Bone marrow (tissue), 2 donors: ENCODE measurements around the gene PHACTR4.
"Not testable (repeated sequence)": the region's sequence is repeated elsewhere in the genome, so short reads cannot be mapped to it uniquely, and the experiment has no call there.

Experiments used
- DNase-seq, 2 donors: peaks; one replicate each; lab custom pipeline; 2025; lab: John Stamatoyannopoulos, UW

PHACTR4 gene

GRCh38 chr1:28437264-28437923, 67.9 kb downstream of the PHACTR4 start:
- no peak for DNase-seq

GRCh38 chr1:28437924-28438699, 68.6 kb downstream of the PHACTR4 start:
- DNase-seq = peak in 1 of 2 donors; percentile 80

- DNase-seq = no peak
Observed at GRCh38 chr1:28439320-28439719, 69.8 kb downstream of the PHACTR4 start.

GRCh38 chr1:28441674-28442073, 72.1 kb downstream of the PHACTR4 start:
- DNase-seq = no peak

GRCh38 chr1:28443550-28443949, 74.0 kb downstream of the PHACTR4 start:
- no peak for DNase-seq

GRCh38 chr1:28447679-28448078, 78.1 kb downstream of the PHACTR4 start:
- no peak for DNase-seq

- DNase-seq = not testable (repeated sequence)
Observed at GRCh38 chr1:28448094-28448611, 78.6 kb downstream of the PHACTR4 start.

- peak in 1 of 2 donors; percentile 68 for DNase-seq
Observed at GRCh38 chr1:28449904-28450303, 80.4 kb downstream of the PHACTR4 start.

- DNase-seq = no peak
Observed at GRCh38 chr1:28450561-28450960, 81.0 kb downstream of the PHACTR4 start.

- no peak for DNase-seq
Observed at GRCh38 chr1:28451011-28451410, 81.5 kb downstream of the PHACTR4 start.

GRCh38 chr1:28456078-28456477, 86.5 kb downstream of the PHACTR4 start:
- DNase-seq = peak in 1 of 2 donors; percentile 93

- no peak for DNase-seq
Observed at GRCh38 chr1:28457678-28458077, 88.1 kb downstream of the PHACTR4 start.

- DNase-seq = no peak
Observed at GRCh38 chr1:28458237-28459228, 89.0 kb downstream of the PHACTR4 start.

- no peak for DNase-seq
Observed at GRCh38 chr1:28466226-28466778, 96.8 kb downstream of the PHACTR4 start.

GRCh38 chr1:28470146-28470545, 100.6 kb downstream of the PHACTR4 start:
- no peak for DNase-seq

GRCh38 chr1:28479497-28479896, 110.0 kb downstream of the PHACTR4 start:
- DNase-seq = not testable (repeated sequence)

- DNase-seq = no peak
Observed at GRCh38 chr1:28480308-28480707, 110.8 kb downstream of the PHACTR4 start.

- no peak for DNase-seq
Observed at GRCh38 chr1:28482138-28482537, 112.6 kb downstream of the PHACTR4 start.

GRCh38 chr1:28482702-28483101, 113.2 kb downstream of the PHACTR4 start:
- no peak for DNase-seq

- DNase-seq = no peak
Observed at GRCh38 chr1:28494737-28495136, 125.2 kb downstream of the PHACTR4 start.

- DNase-seq = no peak
Observed at GRCh38 chr1:28499553-28499952, 130.0 kb downstream of the PHACTR4 start.

GRCh38 chr1:28501925-28502324, 132.4 kb downstream of the PHACTR4 start:
- no peak for DNase-seq
